Neural cell (in vitro differentiated cells): ENCODE measurements around the gene SLC39A3.

Source experiments
- EZH2 ChIP-seq: fragments of 200-600, 300-800 bp; shearing (Covaris generic), sonication (generic); IDR thresholded peaks from 2 replicates; pipeline ENCODE4 v1.6.1; 2014; ENCODE audit warnings: antibody characterized with exemption, low read length, borderline replicate concordance, mild to moderate bottlenecking; ENCODE audit not compliant: insufficient read depth, poor library complexity, severe bottlenecking
- POLR2AphosphoS5 ChIP-seq: IDR thresholded peaks from 2 replicates; pipeline ENCODE4 v1.6.1; 2012
- RAD21 ChIP-seq: fragments of 450-650 bp; conservative IDR thresholded peaks from 2 replicates; pipeline ENCODE4 v1.6.1; 2014; ENCODE audit warnings: antibody characterized with exemption, mild to moderate bottlenecking, moderate library complexity
- TF ChIP-seq, protein P1 (sequence below): fragments of 450-650 bp; IDR thresholded peaks from 2 replicates; pipeline ENCODE4 v1.5.1; 2014; ENCODE audit warnings: antibody characterized with exemption, mild to moderate bottlenecking, moderate library complexity; ENCODE audit not compliant: poor library complexity, severe bottlenecking
- TF ChIP-seq, protein P2 (sequence below): IDR thresholded peaks from 2 replicates; pipeline ENCODE4 v1.6.1; 2012; ENCODE audit warnings: borderline replicate concordance

DNA sequence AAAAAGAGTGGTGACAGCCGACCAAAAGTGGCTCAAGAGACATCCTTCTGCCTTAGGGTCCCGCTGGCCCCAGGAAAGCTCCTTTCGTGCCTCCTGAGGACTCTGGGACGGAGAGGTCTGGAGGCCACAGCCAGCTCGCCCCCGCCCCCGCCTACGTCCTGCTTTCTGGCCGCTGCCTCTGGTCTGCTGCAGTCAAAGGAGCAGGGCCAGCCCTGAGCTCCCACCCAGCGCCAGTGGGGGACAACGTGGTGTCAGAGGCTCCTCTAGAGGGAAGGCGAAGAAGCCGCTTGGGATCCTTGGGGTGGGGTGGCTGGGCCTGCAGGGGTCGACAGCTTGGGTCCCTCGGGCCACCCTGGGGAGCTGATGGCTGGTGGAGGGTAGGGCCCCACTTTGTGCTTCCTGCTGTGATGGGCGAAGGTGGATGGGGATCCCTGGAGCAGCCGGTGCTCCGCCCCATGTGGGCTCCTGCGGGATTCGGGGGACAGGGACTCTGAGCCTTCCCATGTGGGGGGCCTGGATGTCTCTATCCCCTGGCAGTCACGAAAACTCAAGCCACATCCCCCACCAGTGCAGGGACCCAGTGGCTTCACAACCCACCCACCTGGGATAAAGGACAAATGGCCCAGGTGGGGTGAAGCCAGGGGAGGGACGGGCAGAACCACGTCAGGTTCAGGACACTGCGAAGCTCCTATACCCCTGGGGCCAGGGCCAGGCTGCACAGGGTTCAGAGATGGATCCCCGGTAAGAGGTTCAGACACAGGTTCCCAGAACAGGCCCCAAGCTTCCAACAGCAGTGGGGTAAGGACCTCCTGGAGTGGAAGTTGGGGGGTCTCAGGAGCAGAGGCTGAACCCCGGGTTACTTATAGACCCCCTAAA lies 9.6 kb downstream of the SLC39A3 start:
- TF ChIP-seq, protein P1, sequence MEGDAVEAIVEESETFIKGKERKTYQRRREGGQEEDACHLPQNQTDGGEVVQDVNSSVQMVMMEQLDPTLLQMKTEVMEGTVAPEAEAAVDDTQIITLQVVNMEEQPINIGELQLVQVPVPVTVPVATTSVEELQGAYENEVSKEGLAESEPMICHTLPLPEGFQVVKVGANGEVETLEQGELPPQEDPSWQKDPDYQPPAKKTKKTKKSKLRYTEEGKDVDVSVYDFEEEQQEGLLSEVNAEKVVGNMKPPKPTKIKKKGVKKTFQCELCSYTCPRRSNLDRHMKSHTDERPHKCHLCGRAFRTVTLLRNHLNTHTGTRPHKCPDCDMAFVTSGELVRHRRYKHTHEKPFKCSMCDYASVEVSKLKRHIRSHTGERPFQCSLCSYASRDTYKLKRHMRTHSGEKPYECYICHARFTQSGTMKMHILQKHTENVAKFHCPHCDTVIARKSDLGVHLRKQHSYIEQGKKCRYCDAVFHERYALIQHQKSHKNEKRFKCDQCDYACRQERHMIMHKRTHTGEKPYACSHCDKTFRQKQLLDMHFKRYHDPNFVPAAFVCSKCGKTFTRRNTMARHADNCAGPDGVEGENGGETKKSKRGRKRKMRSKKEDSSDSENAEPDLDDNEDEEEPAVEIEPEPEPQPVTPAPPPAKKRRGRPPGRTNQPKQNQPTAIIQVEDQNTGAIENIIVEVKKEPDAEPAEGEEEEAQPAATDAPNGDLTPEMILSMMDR, result no peak
- TF ChIP-seq RAD21 (no peak), EZH2 (no peak), POLR2AphosphoS5 (no peak)
- TF ChIP-seq, protein P2, sequence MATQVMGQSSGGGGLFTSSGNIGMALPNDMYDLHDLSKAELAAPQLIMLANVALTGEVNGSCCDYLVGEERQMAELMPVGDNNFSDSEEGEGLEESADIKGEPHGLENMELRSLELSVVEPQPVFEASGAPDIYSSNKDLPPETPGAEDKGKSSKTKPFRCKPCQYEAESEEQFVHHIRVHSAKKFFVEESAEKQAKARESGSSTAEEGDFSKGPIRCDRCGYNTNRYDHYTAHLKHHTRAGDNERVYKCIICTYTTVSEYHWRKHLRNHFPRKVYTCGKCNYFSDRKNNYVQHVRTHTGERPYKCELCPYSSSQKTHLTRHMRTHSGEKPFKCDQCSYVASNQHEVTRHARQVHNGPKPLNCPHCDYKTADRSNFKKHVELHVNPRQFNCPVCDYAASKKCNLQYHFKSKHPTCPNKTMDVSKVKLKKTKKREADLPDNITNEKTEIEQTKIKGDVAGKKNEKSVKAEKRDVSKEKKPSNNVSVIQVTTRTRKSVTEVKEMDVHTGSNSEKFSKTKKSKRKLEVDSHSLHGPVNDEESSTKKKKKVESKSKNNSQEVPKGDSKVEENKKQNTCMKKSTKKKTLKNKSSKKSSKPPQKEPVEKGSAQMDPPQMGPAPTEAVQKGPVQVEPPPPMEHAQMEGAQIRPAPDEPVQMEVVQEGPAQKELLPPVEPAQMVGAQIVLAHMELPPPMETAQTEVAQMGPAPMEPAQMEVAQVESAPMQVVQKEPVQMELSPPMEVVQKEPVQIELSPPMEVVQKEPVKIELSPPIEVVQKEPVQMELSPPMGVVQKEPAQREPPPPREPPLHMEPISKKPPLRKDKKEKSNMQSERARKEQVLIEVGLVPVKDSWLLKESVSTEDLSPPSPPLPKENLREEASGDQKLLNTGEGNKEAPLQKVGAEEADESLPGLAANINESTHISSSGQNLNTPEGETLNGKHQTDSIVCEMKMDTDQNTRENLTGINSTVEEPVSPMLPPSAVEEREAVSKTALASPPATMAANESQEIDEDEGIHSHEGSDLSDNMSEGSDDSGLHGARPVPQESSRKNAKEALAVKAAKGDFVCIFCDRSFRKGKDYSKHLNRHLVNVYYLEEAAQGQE, result no peak
